GM19438 (cell line): ENCODE data around the gene OXA1L.
A peak's percentile ranks its signal among the peaks of the same experiment; 100 is the strongest.
"Not testable (repeated sequence)": the region's sequence is repeated elsewhere in the genome, so short reads cannot be mapped to it uniquely, and the experiment has no call there.

ENCODE experiments used
- ATAC-seq: cut with Tn5 transposase; IDR thresholded peaks from one replicate; pipeline ENCODE4 v1.9.1; 2021; ENCODE audit warnings: low read depth; ENCODE audit not compliant: unreplicated experiment

OXA1L gene

GRCh38 chr14:22797017-22797917, 30.8 kb downstream of the OXA1L start:
- no peak for ATAC-seq

- ATAC-seq, result no peak
Observed at GRCh38 chr14:22798528-22798927, 32.0 kb downstream of the OXA1L start.

GRCh38 chr14:22800346-22800745, 33.9 kb downstream of the OXA1L start:
- no peak for ATAC-seq

GRCh38 chr14:22801716-22802115, 35.2 kb downstream of the OXA1L start:
- no peak for ATAC-seq

- peak; percentile 67 for ATAC-seq
Observed at GRCh38 chr14:22802860-22803686, 36.6 kb downstream of the OXA1L start.

GRCh38 chr14:22803687-22803974, 37.1 kb downstream of the OXA1L start:
- peak; percentile 60 for ATAC-seq

- ATAC-seq, result not testable (repeated sequence)
Observed at GRCh38 chr14:22805235-22805634, 38.7 kb downstream of the OXA1L start.

- no peak for ATAC-seq
Observed at GRCh38 chr14:22807432-22808087, 41.1 kb downstream of the OXA1L start.

GRCh38 chr14:22808388-22809209, 42.1 kb downstream of the OXA1L start:
- no peak for ATAC-seq

GRCh38 chr14:22811722-22812121, 45.2 kb downstream of the OXA1L start:
- ATAC-seq, result no peak

GRCh38 chr14:22812744-22813143, 46.3 kb downstream of the OXA1L start:
- ATAC-seq, result no peak

GRCh38 chr14:22813145-22813544, 46.7 kb downstream of the OXA1L start:
- no peak for ATAC-seq

GRCh38 chr14:22814373-22814772, 47.9 kb downstream of the OXA1L start:
- no peak for ATAC-seq

GRCh38 chr14:22814941-22815713, 48.6 kb downstream of the OXA1L start, which contains the start of gene SLC7A7:
SLC7A7 (minus strand) TSS chr14:22815435; CDS start chr14:22813398, 2,037 bp downstream.
- ATAC-seq, result no peak

GRCh38 chr14:22819151-22819988, 52.9 kb downstream of the OXA1L start:
- peak; percentile 48 for ATAC-seq

- ATAC-seq, result no peak
Observed at GRCh38 chr14:22820731-22821130, 54.2 kb downstream of the OXA1L start.

- ATAC-seq, result no peak
Observed at GRCh38 chr14:22821193-22822015, 54.9 kb downstream of the OXA1L start.
